GM19099 (cell line): ENCODE data around the gene CASZ1.

ENCODE experiments used
- POLR2A ChIP-seq: IDR thresholded peaks from 3 replicates; pipeline ENCODE4 v1.6.1; 2011; ENCODE audit warnings: low read depth; ENCODE audit not compliant: insufficient read length; ENCODE audit errors: extremely low read depth

CASZ1 gene

DNA sequence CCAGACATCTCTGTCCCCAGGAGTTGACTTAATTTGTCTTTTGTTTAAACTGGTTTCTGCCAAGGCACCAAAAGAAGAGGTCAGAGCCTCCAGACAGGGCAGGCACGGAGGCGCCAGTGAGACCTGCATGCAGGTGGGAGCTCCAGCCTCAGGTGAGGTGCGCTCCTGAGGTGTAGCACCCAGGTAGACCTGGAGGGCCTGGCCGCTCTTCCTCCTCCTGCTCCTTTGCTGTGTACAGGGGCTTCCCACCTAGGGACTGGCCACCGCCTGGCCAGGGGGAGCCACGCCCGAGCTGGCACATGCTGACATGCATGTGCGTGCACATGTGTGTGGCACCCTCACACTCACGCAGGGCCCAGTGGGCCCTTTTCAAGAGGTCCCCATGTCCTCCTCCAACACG lies 163.0 kb downstream of the CASZ1 start:
- TF ChIP-seq POLR2A, result no peak

DNA sequence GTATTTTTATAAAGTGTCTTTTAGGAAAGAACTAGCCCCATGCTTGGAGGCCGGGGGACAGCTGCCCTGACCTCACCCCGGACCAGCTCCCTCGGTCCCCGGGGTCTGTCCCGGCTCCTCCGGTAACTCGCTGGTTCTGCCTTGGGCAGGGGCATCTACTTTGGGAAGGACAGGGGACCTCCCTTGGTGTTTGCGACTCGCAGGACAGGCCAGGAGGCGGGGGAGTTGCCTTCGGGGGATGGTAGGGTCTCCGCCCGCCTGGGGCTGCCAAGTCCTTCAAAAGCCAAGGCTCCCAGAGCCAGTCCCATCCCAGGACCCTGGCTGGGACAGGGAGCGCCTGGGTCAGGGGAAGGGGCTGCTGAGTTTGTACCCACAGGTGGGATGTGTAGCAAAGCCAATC lies 163.8 kb downstream of the CASZ1 start:
- no peak for TF ChIP-seq POLR2A

DNA sequence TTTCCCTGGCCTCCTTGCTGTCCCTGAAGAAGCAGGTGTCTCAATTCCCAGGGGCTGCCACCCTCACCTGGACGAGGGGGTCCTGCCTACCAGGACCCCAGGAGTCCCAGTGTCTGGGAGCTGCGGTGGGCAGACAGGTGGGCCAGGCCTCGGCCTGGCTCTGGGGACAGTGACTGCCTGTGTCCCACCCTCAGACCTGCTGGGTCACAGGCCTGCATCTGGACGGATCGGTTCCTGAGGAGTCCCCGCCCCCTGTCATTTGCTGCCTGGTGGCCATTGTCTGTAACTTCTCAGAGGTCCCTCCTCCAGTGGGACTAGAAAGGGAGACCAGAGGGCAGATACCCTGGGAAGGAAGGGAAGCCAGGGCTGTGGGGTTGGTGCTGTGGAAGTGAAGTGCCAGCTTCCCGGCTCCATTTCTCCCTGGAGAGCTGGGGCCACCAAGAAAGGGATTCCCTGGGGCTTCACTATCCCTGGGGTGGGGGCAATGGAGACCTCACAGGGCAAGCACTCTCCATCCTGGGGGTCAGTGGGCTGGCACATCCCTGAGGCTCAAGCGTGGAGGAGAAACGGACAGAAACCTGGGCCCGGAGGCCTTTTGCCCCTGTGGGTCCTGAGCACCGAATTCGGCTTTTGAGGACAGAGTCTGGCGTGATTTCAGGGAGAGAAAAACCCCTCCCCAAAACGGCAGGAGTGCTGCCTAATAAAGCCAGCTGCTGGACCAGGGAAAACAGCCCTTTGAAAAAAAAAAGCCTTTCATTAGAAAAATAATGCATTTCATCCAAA lies 164.4 kb downstream of the CASZ1 start:
- TF ChIP-seq POLR2A, result no peak

DNA sequence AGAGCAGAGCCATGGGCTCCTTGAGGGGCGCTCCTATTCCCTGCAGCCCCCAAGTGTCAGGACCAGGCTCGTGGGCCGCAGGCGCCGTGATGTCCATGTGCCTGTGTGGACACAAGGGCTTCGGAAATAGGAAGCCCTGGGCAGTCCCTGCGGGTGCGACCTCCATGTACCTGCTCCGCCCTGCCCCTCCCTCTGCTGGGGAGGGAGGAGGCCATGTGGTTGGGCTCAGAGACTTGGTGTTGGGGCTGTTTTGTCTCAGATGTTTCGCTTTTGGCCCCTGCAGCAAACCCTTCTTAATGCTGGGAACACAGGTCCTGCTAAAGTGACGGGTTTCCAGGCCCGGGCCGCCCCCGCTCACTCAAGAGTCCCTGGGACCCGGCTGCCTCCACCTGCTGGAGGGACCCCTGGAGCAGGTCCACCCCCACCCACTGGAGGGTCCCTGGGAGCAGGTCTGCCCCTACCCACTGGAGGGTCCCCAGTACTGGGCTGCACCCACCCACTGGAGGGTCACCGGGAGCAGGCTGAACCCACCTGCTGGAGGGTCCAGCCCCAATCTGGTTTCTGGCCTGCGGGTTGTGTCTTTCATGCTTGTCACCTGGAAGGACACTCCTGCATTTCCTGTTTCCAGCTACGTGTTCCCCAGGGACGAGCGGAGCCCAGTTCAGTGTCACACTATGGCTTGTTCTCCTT lies 165.2 kb downstream of the CASZ1 start:
- no peak for TF ChIP-seq POLR2A

DNA sequence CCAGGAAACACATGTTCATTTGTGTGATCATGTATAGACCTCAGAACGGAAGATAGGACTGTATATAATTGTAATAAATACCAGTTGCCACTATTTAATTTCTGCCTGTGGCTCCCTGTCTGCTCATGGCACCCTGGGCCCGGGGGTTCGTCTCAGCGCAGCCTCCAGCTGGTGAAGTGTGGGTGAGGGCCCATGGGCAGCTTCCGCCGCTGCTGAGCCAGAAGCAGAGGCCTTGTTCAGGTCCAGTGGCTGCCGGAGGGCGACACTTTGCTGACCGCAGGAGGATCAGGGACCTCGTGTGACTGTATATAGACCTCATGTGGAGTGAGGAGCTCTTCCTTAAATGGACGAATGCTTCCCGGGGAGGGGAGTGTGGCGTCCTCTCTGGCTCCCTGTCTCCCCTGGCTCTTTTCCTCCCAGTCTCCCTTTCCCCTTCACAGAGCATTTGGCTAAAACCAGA lies 165.8 kb downstream of the CASZ1 start:
- no peak for TF ChIP-seq POLR2A

DNA sequence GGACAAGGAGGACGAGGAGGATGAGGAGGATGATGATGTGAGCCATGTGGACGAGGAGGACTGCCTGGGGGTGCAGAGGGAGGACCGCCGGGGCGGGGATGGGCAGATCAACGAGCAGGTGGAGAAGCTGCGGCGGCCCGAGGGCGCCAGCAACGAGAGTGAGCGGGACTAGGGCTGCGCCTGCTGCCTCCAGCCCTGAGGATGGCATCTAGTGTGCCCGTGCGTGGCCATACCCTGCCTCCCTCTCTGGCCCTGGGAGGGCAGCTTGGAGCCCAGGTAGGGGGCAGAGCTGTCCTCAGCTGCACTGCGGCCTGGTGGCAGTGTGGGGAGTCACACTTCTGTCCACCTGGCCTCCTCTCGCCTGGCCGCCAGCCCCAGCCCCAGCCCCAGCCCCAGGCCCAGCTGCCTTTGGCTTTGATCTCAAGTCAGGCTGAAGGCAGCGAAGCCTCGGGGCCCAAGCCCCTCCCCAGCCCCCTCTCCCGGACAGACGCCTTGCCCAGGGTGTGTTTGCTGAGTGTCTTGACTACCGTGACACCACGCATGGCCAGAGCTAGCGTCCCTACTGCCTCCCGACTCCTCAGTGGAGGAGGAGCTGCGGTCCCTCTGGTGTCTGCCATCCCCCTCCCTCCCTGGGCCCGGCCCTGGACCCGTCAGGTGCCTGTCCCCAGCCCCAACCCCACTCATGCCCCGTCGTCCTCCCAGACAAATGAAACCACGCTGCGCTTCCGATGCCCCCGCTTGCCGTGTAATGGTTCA lies 166.5 kb downstream of the CASZ1 start:
- TF ChIP-seq POLR2A, result no peak

DNA sequence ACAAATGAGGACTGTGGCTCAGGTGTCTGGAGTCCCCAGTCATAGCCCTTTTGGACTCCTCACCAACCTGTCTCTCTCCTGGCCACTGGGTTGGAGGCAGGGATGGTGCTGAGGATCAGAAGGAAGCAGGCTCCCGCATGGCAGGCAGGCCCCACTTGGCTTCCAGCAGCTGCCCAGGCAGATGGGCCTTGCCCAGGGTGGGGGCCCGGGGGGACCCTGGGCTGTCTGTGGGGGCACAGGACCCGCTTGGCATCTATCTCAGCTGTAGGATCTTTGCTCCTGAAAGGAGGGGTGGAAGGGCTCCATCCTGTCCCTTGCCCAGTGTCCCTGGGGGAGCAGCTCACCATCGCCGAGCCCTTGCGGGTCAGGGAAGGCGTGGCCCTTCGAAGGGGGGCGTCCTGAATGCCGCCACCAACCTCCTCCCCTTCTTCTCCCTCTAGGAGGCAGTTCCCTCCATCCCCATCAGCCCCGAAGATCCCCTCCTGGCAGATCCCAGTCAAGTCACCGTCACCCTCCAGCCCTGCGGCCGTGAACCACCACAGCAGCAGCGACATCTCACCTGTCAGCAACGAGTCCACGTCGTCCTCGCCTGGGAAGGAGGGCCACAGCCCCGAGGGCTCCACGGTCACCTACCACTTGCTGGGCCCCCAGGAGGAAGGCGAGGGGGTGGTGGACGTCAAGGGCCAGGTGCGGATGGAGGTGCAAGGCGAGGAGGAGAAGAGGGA lies 167.2 kb downstream of the CASZ1 start:
- TF ChIP-seq POLR2A, result no peak

DNA sequence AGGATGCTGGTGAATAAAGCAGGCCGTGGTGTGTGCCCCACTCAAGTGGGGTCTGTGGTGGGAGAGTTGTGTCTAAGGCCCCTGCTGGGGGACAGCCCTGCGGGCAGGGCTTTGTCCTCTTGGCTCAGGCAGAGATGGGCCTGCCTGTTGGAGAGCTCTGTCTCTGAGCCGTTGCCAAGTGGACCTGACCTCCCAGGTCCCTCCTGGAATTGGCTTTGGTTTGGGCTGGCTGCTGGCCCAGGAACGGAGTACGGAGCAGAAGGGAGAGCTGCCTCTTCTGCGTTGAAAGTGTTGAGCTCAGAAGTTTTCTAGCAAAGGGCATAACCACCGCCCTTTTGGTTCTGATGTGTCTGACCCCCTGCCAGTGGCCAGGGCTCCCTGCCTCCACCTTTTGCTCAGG lies 167.8 kb downstream of the CASZ1 start:
- no peak for TF ChIP-seq POLR2A

DNA sequence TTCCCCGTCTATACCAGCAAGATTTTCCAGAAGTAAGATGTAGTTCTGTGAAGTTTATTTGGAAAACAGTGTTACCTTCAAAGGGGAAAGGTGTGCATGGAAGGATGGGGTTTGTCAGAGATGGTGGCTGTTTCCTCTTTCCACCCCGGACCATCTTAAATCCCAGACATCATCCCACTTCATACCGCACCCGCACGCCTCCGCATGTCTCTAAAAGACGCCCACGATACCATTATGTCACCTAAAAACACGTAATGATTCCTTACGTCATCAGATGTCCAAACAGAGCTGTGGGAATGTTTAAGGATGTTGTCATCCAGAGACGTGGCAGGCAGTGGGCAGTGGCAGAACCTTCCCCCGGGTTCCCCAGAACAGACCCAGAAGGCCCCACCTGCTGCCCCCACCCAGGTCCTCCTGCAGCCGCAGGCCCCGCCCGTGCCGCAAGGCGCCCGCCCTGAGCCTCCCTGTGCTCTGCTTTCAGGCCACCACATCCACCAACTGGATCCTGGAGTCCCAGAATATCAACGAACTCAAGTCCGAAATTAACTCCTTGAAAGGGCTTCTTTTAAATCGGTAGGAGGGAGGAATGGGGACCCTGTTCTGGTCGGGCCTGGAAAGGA lies 169.5 kb downstream of the CASZ1 start:
- TF ChIP-seq POLR2A, result no peak

DNA sequence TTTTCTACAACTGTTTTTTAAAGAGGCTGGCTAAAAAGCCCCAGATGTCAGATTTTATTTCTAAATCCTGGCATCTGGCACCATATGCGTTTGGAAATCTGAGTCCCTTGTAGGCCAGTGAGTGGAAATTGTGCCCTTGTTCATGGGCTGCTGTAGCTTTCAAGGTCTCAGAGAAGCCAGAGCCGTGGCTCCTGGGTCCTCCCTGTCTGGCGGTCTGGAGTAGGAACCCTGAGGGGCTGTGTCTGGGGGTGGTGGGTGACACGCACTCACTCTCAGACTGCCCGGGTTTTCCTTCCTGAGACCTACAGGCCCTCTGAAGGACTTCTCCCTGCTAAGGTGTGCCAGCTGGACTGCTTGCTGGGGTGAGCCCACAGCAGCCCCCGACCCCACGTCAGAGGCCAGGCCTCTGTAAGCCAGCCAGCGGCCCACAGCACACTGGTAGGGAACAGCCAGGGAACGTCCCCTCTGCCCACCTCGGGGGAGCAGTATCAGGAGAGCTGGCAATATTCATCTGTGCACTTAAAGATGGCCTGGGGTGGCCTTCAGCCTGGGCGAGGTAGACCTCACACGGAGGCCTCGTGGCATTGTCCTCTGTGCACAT lies 170.2 kb downstream of the CASZ1 start:
- TF ChIP-seq POLR2A, result no peak

DNA sequence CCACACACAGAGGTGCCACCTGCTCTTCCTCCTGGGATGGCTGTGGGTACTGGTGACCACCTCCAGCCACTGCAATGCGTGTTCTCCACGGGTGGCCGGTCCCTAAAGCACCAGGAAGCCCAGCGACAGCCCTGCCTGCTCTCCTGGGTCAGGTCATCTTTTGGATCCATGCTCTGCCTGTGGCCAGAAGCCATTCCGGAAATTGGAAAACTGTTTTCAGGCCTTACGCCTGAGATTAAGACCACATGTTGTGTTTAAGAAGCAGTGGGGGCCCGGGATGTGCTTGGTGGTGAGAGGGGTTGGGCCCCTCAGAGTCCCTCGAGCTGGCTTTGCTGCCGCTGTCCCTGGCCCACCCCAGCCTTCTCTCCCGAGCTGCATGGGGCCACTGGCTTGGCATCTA lies 170.9 kb downstream of the CASZ1 start:
- TF ChIP-seq POLR2A, result no peak

DNA sequence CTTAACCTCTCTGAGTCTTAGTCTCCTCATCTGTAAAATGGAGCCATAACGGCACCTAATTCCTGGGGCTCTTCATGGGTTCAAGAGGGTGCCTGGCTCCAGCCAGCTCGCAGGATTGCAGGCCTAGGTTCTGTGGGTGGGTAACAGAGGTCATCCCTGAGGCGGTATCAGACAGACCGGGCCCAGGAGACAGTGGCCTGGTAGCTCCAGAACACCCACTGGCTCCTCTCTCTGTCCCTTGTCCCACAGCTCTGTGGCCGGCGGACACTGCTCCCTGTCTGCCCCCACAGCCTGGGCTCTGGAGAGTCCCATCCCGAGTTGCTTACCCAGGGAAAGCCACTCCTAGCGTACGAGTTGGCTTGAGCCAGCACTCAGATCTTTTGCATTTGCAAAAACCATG lies 171.4 kb downstream of the CASZ1 start:
- TF ChIP-seq POLR2A, result no peak

DNA sequence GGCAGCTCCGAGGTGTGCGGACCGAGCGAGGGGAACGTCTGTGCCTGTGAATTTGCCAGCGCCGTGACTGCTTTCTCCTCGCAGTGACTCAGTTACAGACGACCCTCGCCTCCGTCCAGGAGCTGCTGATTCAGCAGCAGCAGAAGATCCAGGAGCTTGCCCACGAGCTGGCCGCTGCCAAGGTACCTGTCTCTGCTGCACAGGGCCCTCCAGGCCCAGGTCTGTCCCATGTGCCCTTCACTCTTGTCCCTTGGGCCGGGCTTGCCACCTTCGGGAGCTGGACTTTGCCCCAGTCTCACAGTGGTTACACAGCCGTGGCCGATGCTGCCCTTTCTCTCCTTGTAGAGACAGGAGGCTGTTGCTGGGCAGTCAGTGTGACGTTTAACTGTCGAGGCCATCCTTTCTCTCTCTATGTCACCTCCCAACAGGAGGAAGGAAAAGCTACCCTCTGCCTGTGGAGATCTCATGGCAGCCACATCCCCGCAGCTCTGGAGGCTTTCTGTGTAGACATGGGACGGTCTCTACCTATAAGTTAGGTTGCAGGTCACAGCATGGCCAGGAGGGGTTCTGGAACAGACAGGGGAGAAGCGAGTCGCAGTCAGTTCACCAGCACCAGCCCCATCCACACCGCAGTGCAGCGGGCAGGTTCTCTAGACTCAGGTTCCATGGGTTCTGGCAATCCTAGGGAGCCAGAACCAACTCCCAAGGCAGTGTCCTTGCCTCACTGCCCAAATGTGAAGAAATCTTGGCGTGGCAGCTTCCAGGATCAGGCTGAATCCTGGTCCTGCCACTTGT lies 172.0 kb downstream of the CASZ1 start:
- TF ChIP-seq POLR2A, result no peak
